ENCODE data around the gene HIPK1. TPM values are rescaled to one million over a fixed set of nuclear protein-coding genes. Genes with fewer than 3 reads are reported as not detected.
A peak's percentile ranks its signal among the peaks of the same experiment; 100 is the strongest.

HIPK1 gene
- total RNA-seq, 4 donors from 2014 or later = 64.8 to 92.3 (median 76.9) TPM

DNA sequence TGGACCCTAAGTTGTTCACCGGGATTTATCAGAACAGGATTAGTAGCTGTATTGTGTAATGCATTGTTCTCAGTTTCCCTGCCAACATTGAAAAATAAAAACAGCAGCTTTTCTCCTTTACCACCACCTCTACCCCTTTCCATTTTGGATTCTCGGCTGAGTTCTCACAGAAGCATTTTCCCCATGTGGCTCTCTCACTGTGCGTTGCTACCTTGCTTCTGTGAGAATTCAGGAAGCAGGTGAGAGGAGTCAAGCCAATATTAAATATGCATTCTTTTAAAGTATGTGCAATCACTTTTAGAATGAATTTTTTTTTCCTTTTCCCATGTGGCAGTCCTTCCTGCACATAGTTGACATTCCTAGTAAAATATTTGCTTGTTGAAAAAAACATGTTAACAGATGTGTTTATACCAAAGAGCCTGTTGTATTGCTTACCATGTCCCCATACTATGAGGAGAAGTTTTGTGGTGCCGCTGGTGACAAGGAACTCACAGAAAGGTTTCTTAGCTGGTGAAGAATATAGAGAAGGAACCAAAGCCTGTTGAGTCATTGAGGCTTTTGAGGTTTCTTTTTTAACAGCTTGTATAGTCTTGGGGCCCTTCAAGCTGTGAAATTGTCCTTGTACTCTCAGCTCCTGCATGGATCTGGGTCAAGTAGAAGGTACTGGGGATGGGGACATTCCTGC, 46.2 kb downstream of the HIPK1 start:
- Histone ChIP-seq H3K9me3 (no peaks in the 10 kb centered on the region), H3K36me3 (peaks cover 7 to 56% of the 10 kb centered on the region in 2 donors), H3K27me3 (no peaks in the 10 kb centered on the region), H3K4me3 (no peak overlapping the region), H3K4me1 (peaks cover 0 to 56% (median 15%) of the 10 kb centered on the region in 3 donors), H3K27ac (peak overlapping the region in 2 of 4 donors; percentile 9 to 45)
- 63 to 69% methylated on average over 4 of the region's 4 CpGs for WGBS, 2 donors (ENCODE audit: low coverage in 1 of 2)
- ATAC-seq = no peak
- TF ChIP-seq POLR2A (IDR thresholded peaks at IDR 0.05) = no peak
- TF ChIP-seq POLR2AphosphoS5 (IDR thresholded peaks at IDR 0.05) = no peak
- TF ChIP-seq, protein P1, sequence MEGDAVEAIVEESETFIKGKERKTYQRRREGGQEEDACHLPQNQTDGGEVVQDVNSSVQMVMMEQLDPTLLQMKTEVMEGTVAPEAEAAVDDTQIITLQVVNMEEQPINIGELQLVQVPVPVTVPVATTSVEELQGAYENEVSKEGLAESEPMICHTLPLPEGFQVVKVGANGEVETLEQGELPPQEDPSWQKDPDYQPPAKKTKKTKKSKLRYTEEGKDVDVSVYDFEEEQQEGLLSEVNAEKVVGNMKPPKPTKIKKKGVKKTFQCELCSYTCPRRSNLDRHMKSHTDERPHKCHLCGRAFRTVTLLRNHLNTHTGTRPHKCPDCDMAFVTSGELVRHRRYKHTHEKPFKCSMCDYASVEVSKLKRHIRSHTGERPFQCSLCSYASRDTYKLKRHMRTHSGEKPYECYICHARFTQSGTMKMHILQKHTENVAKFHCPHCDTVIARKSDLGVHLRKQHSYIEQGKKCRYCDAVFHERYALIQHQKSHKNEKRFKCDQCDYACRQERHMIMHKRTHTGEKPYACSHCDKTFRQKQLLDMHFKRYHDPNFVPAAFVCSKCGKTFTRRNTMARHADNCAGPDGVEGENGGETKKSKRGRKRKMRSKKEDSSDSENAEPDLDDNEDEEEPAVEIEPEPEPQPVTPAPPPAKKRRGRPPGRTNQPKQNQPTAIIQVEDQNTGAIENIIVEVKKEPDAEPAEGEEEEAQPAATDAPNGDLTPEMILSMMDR (IDR thresholded peaks at IDR 0.05) = no peak

DNA sequence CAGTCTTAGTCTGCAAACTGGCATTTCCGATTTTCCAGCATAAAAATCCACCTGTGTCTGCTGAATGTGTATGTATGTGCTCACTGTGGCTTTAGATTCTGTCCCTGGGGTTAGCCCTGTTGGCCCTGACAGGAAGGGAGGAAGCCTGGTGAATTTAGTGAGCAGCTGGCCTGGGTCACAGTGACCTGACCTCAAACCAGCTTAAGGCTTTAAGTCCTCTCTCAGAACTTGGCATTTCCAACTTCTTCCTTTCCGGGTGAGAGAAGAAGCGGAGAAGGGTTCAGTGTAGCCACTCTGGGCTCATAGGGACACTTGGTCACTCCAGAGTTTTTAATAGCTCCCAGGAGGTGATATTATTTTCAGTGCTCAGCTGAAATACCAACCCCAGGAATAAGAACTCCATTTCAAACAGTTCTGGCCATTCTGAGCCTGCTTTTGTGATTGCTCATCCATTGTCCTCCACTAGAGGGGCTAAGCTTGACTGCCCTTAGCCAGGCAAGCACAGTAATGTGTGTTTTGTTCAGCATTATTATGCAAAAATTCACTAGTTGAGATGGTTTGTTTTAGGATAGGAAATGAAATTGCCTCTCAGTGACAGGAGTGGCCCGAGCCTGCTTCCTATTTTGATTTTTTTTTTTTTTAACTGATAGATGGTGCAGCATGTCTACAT, 47.6 kb downstream of the HIPK1 start:
- no peaks in the 10 kb centered on the region for H3K9me3 ChIP-seq
- no peak for ATAC-seq
- H3K27me3 ChIP-seq = no peaks in the 10 kb centered on the region
- peaks cover 3 to 49% of the 10 kb centered on the region in 2 donors for H3K36me3 ChIP-seq
- TF ChIP-seq, protein P1 (IDR thresholded peaks at IDR 0.05) = peak in 3 of 4 experiments; percentile 29 to 44 (median 43)
- TF ChIP-seq POLR2AphosphoS5 (IDR thresholded peaks at IDR 0.05) = no peak
- peaks cover 0 to 70% (median 19%) of the 10 kb centered on the region in 3 donors for H3K4me1 ChIP-seq
- H3K27ac ChIP-seq = peak overlapping the region in 3 of 4 donors; percentile 39 to 48 (median 45)
- H3K4me3 ChIP-seq = no peak overlapping the region
- WGBS, 2 donors (ENCODE audit: low coverage in 1 of 2) = 30 to 46% methylated on average over 4 of the region's 4 CpGs

DNA sequence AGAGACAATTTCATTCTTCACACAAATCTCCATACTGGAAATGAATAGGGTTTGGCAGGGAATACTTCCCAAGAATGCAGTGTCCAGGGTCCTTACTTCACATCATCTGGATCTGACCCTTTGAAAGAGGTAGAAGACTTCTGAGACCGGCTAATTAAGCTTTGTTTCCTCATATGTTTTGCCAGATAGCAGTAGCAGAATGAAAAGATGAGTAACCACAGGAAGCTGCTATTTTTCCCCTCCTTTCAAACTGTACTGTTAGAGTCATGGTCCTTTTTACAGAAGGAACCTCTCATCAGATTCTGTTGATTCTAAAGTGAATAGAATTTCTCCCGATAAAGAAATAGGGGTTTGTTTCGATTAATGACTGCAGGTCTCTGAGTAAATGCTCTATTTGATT, 48.8 kb downstream of the HIPK1 start:
- ATAC-seq = no peak
- peaks cover 0 to 81% (median 28%) of the 10 kb centered on the region in 3 donors for H3K4me1 ChIP-seq
- H3K36me3 ChIP-seq = peaks cover 0 to 38% of the 10 kb centered on the region in 2 donors
- no peaks in the 10 kb centered on the region for H3K9me3 ChIP-seq
- peak overlapping the region in 2 of 4 donors; percentile 82 to 83 for H3K27ac ChIP-seq
- H3K4me3 ChIP-seq = no peak overlapping the region
- H3K27me3 ChIP-seq = no peaks in the 10 kb centered on the region
- WGBS, 2 donors (ENCODE audit: low coverage in 1 of 2) = 55 to 61% methylated on average over 3 of the region's 3 CpGs
- TF ChIP-seq EP300 (IDR thresholded peaks at IDR 0.05) = no peak
- no peak for TF ChIP-seq POLR2AphosphoS5 (IDR thresholded peaks at IDR 0.05)
- no peak for TF ChIP-seq POLR2A (IDR thresholded peaks at IDR 0.05)

DNA sequence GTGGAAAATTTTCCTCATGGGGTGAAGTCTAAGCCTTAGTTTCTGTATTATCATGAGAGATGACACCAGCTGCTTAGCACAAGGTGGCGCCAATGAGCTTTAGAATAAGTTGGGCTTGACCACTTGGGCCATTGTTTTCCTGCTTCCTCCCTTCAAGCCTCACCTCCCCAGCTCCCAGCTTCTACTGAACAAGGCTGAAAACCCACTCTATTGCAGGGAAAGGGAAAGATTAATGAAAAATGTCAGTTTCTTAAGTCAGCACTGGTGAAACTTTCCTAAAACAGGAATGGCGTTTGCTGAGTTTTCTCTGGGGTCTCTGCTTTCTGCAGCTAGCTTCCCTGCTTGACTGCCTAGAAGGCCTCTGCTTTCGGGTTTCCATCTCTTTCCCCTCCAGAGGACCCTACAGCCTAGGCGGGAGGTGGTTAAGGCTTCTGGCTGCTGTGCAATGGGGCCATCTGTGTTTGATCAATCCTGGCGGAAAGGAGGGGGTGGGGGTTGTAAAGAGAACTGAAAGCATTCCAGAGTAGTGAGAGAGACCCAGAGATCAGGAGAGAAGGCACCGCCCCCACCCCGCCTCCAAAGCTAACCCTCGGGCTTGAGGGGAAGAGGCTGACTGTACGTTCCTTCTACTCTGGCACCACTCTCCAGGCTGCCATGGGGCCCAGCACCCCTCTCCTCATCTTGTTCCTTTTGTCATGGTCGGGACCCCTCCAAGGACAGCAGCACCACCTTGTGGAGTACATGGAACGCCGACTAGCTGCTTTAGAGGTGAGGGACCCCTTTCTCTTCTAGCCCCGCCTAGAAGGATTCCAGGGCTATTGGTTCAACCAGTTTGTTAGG, 50.0 kb downstream of the HIPK1 start, which contains the start of gene OLFML3:
Gene OLFML3, plus strand, starts transcription at position 612 of the 840 bp plus-strand sequence. Its CDS starts 43 bp downstream, at position 655.
- no peaks in the 10 kb centered on the region for H3K9me3 ChIP-seq
- H3K27me3 ChIP-seq = no peaks in the 10 kb centered on the region
- peak within 1 kb of the TSS; percentile 65 to 85 (median 82) for H3K27ac ChIP-seq
- ATAC-seq = peak; percentile 70
- 6 to 12% methylated on average over 10 to 11 of the region's 13 CpGs for whole genome bisulfite sequencing, 2 donors (ENCODE audit: low coverage in 1 of 2)
- peak within 1 kb of the TSS; percentile 24 to 51 for H3K4me3 ChIP-seq
- peaks cover 0 to 93% (median 36%) of the 10 kb centered on the region in 3 donors for H3K4me1 ChIP-seq
- H3K36me3 ChIP-seq = peaks cover 0 to 26% of the 10 kb centered on the region in 2 donors
- TF ChIP-seq POLR2A (IDR thresholded peaks at IDR 0.05) (peak; percentile 37 to 42), EP300 (IDR thresholded peaks at IDR 0.05) (no peak), POLR2AphosphoS5 (IDR thresholded peaks at IDR 0.05) (peak; percentile 92)
- TF ChIP-seq, protein P1 (IDR thresholded peaks at IDR 0.05) = peak; percentile 54 to 84 (median 82)

DNA sequence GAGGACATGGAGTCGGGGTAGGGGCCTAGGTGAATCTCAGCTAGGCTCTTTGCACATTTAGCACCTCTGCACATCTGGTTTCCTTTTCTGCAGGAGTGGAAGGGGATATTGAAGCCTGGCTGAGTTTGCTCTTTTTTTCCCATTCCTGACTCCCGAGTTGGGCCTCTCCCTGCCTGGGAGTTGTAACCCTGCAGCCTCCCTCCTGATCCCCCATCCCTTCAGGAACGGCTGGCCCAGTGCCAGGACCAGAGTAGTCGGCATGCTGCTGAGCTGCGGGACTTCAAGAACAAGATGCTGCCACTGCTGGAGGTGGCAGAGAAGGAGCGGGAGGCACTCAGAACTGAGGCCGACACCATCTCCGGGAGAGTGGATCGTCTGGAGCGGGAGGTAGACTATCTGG, 51.0 kb downstream of the HIPK1 start:
- Histone ChIP-seq H3K4me1 (peaks cover 0 to 100% (median 44%) of the 10 kb centered on the region in 3 donors), H3K4me3 (peak overlapping the region; percentile 24 to 51), H3K9me3 (no peaks in the 10 kb centered on the region), H3K27me3 (no peaks in the 10 kb centered on the region), H3K36me3 (peaks cover 0 to 19% of the 10 kb centered on the region in 2 donors), H3K27ac (peak overlapping the region; percentile 65 to 85 (median 82))
- no peak for ATAC-seq
- 7 to 17% methylated on average over 1 to 2 of the region's 10 CpGs for WGBS, 2 donors (ENCODE audit: low coverage in 1 of 2)
- no peak for TF ChIP-seq EP300 (IDR thresholded peaks at IDR 0.05)
- TF ChIP-seq POLR2AphosphoS5 (IDR thresholded peaks at IDR 0.05) = peak; percentile 21

Data from gastroesophageal sphincter (tissue), 4 donors.